IPS DF 6.9 (cell line): ENCODE measurements around the gene PIK3IP1.
"Not testable (repeated sequence)": the region's sequence is repeated elsewhere in the genome, so short reads cannot be mapped to it uniquely, and the experiment has no call there.

ENCODE experiments used
- DNase-seq: peaks from one replicate; pipeline ENCODE4 v3.0.0-alpha.2; 2013; ENCODE audit warnings: low read depth, low spot score
- H3K27ac ChIP-seq: one replicate; pipeline ENCODE4 v1.5.1; 2013; ENCODE audit warnings: low read length, control low read depth
- H3K27me3 ChIP-seq: 2 replicates; pipeline ENCODE4 v1.6.1; 2013; ENCODE audit warnings: mild to moderate bottlenecking, low read length; ENCODE audit not compliant: control insufficient read depth, insufficient read depth
- H3K36me3 ChIP-seq: 2 replicates; pipeline ENCODE4 v1.6.1; 2013; ENCODE audit warnings: low read length; ENCODE audit not compliant: control insufficient read depth, insufficient read depth
- H3K4me1 ChIP-seq: 2 replicates; pipeline ENCODE4 v1.6.1; 2013; ENCODE audit warnings: low read length; ENCODE audit not compliant: control insufficient read depth, insufficient read depth
- H3K4me3 ChIP-seq: 2 replicates; pipeline ENCODE4 v1.5.1; 2013; ENCODE audit warnings: mild to moderate bottlenecking, low read length
- H3K9me3 ChIP-seq: 2 replicates; pipeline ENCODE4 v1.6.1; 2013; ENCODE audit warnings: low read length, inconsistent platforms; ENCODE audit not compliant: control insufficient read depth, insufficient read depth
- WGBS: extraction: QIAGEN DNeasy Blood & Tissue Kit; methylation state at CpG from one replicate; pipeline ENCODE4 v1.1.7; 2013; ENCODE audit warnings: mixed read lengths, missing lambda C conversion rate; ENCODE audit not compliant: insufficient read length, insufficient coverage; 5-methylcytosine and 5-hydroxymethylcytosine counted together

Gene PIK3IP1

DNA sequence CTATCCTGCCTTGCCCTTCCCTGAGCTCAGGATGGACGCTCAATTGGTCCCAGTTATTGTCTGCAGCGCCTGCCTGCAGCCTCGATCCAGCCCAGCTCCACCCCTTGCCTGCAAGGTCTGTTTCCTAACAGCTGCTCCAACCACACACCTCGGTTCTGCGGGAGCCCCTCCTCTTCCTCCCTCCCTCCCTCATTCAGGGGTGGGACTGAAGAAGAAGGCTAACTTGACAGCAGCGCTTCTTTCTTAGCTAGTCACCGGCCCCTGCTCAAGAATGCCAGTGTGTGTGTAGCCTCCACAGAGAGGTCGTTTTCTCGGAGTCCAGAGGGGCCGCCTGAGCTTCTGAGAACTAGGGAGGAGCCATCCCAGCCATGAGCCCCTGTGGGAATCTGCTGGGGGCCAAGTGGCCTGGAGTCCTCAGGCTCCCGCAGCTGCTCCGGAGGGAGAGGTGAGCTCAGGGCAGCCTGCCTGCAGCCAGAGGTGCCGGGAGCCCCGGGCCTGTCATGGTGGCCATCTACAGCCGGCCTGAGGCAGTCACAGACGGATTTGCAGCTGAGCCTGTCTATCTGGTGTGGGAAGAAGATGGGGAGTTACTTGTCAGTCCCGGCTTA lies 44.0 kb downstream of the PIK3IP1 start:
- peaks cover 4% of the 10 kb centered on the region for H3K4me1 ChIP-seq
- no peaks in the 10 kb centered on the region for H3K9me3 ChIP-seq
- no peak for DNase-seq
- no peaks in the 10 kb centered on the region for H3K27me3 ChIP-seq
- no peaks in the 10 kb centered on the region for H3K36me3 ChIP-seq
- H3K4me3 ChIP-seq = no peak overlapping the region
- WGBS = no CpG with 5 or more reads among the region's 17 CpGs
- H3K27ac ChIP-seq = no peak overlapping the region

DNA sequence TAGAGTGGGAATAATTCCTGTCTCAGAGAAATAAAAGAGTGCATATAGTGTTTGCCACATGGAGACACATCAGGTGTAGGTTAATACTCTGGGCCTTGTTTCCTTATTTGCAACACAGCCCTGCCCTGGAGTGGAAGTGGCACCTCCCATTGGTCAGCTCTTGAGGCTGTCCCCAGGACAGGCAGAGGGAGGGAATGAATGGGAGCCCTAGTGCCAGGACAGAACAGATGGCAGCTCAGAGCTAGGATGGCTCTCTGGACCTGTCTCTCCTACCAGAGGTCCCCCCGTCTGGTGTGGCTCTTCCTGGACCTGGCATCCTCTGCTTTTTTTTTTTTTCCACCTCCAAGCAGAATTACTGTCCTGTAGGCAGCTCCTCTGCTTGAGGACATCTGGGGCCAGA lies 44.6 kb downstream of the PIK3IP1 start:
- peaks cover 4% of the 10 kb centered on the region for H3K4me1 ChIP-seq
- no peak overlapping the region for H3K4me3 ChIP-seq
- no peaks in the 10 kb centered on the region for H3K36me3 ChIP-seq
- DNase-seq = no peak
- H3K9me3 ChIP-seq = no peaks in the 10 kb centered on the region
- no CpG with 5 or more reads among the region's 1 CpG for WGBS
- H3K27ac ChIP-seq = no peak overlapping the region
- no peaks in the 10 kb centered on the region for H3K27me3 ChIP-seq

DNA sequence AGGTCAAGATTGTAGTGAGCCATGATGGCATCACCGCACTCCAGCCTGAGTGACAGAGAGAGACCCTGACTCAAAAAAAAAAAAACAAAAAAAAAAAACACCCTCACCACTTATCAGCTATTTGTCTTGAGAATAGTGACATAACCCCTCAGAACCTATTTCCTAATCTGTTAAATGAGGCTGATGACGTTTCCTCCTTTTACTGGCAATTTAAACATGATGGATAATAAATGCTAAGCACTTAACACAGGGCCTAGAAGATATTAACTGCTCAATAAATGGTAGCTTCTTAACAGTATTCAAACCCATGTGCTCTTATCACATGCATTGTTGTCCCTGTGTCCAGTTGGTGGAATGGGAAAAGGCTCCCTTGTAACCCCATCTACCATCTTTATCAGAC lies 45.6 kb downstream of the PIK3IP1 start:
- no peak for DNase-seq
- no peak overlapping the region for H3K4me3 ChIP-seq
- no CpG with 5 or more reads among the region's 2 CpGs for WGBS
- no peaks in the 10 kb centered on the region for H3K9me3 ChIP-seq
- no peaks in the 10 kb centered on the region for H3K36me3 ChIP-seq
- peaks cover 4% of the 10 kb centered on the region for H3K4me1 ChIP-seq
- no peaks in the 10 kb centered on the region for H3K27me3 ChIP-seq
- no peak overlapping the region for H3K27ac ChIP-seq

DNA sequence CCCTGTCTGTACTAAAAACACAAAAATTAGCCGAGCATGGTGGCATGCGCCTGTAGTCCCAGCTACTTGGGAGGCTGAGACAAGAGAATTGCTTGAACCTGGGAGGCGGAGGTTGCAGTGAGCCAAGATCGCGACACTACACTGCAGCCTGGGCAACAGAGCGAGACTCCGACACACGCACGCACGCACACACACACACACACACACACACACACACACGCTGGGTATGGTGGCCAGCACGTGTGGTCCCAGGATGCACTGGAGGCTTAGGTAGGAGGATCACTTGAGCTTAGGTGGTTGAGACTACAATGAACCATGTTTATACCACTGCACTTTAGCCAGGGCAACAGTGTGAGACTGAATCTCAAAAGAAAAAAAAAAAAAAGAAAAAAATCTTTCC lies 46.3 kb downstream of the PIK3IP1 start:
- H3K27ac ChIP-seq, H3K4me1 ChIP-seq, H3K27me3 ChIP-seq, DNase-seq, H3K36me3 ChIP-seq, H3K4me3 ChIP-seq, H3K9me3 ChIP-seq: not testable (repeated sequence)
- no CpG with 5 or more reads among the region's 12 CpGs for WGBS

- no peak for DNase-seq
- H3K9me3 ChIP-seq = no peaks in the 10 kb centered on the region
- H3K4me3 ChIP-seq = no peak overlapping the region
- peaks cover 5% of the 10 kb centered on the region for H3K4me1 ChIP-seq
- H3K36me3 ChIP-seq = no peaks in the 10 kb centered on the region
- no peak overlapping the region for H3K27ac ChIP-seq
- no peaks in the 10 kb centered on the region for H3K27me3 ChIP-seq
- no CpG with 5 or more reads among the region's 7 CpGs for WGBS
Measured at GRCh38 chr22:31244943-31245451, 47.3 kb downstream of the PIK3IP1 start.

DNA sequence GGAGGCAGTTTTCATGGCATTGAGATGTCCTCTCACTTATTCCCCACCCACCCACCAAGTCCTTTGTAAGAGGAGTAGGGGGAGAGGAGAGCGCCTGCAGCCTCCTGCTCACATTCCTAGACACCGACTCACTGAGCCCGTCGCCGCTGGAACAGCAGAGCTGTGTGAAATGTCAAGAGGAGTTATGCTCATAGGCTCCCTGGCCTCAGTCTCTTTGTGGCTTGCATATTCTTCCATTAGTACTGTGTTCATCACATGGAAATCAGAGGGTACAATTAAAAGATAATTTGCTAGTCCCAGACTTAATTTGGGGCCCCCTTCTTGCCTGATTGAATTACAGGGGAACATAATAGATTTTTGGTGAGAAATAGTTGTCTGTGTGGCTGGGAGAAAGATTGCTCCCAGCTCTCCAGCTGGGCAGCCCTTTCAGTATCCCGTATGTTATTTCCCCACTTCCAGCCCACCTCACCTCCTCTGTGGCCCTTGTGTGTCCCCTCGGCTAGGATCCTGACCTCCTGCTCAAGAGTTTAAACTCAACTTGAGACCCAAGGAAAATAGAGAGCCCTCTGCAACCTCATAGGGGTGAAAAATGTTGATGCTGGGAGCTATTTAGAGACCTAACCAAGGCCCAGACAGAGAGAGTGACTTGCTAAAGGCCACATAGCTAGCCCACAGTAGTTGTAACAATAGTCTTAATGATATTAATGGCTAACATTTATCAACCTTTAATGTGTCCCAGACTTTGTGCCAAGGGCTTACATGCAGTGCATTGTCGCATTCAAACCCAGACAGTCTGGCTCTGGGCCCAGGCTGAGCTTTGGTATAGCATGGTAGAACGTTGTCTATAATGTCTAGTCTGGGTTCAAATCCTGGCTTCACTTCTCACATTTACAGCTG lies 48.0 kb downstream of the PIK3IP1 start:
- no CpG with 5 or more reads among the region's 9 CpGs for WGBS
- Histone ChIP-seq H3K4me1 (peaks cover 6% of the 10 kb centered on the region), H3K36me3 (no peaks in the 10 kb centered on the region), H3K27me3 (no peaks in the 10 kb centered on the region), H3K4me3 (no peak overlapping the region), H3K27ac (no peak overlapping the region), H3K9me3 (no peaks in the 10 kb centered on the region)
- DNase-seq = no peak

- no CpG with 5 or more reads among the region's 5 CpGs for WGBS
- DNase-seq = no peak
- Histone ChIP-seq H3K4me3 (no peak overlapping the region), H3K27me3 (no peaks in the 10 kb centered on the region), H3K36me3 (no peaks in the 10 kb centered on the region), H3K9me3 (no peaks in the 10 kb centered on the region), H3K4me1 (peaks cover 7% of the 10 kb centered on the region), H3K27ac (no peak overlapping the region)
Measured at GRCh38 chr22:31243339-31244045, 48.8 kb downstream of the PIK3IP1 start.

DNA sequence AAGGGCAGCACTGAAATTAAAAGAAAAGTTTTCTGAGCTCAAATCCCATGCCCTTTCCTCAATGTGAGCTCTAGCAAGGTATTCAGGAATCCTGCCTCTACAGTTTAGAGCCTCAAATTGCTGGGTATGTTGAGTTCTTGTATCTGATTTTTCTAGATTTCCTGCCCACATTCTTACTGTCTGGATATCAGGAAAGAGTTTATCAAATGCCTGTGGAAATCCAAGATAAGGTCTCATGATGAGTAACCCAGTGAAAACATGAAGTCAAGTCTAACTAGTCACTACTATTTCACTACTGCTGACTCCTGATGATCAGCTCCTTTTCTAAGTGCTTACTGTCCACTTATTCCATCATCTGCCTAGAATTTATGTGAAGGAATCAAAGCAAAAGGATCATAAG lies 50.4 kb downstream of the PIK3IP1 start:
- Histone ChIP-seq H3K27me3 (no peaks in the 10 kb centered on the region), H3K4me1 (peaks cover 7% of the 10 kb centered on the region), H3K27ac (no peak overlapping the region), H3K4me3 (no peak overlapping the region), H3K36me3 (no peaks in the 10 kb centered on the region), H3K9me3 (no peaks in the 10 kb centered on the region)
- no peak for DNase-seq

DNA sequence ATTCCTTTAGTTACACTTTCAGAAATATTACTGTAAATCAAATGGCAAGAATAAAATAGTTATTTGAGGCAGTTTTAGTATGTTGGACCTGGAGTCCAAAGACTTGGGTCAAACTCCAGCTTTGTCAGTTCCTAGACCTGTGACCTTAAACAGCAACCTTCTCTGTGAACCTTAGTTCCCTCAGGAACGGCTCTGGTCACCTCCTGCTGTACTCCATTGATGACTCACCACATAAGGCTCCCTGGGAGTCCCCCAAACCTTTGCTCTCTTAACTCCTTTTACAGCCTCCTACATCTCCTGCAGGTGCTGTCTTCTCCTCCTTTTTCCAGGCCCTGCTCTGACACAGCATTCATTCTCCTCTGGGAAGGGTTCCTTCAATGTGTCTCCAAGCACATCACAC lies 51.1 kb downstream of the PIK3IP1 start:
- Histone ChIP-seq H3K27ac (no peak overlapping the region), H3K4me1 (peaks cover 7% of the 10 kb centered on the region), H3K36me3 (no peaks in the 10 kb centered on the region), H3K27me3 (no peaks in the 10 kb centered on the region), H3K4me3 (no peak overlapping the region), H3K9me3 (no peaks in the 10 kb centered on the region)
- no peak for DNase-seq
- WGBS = no CpG with 5 or more reads among the region's 1 CpG

GRCh38 chr22:31239771-31240370 lies 52.4 kb downstream of the PIK3IP1 start:
- peaks cover 7% of the 10 kb centered on the region for H3K4me1 ChIP-seq
- DNase-seq = no peak
- H3K9me3 ChIP-seq = no peaks in the 10 kb centered on the region
- H3K27ac ChIP-seq = no peak overlapping the region
- no peaks in the 10 kb centered on the region for H3K27me3 ChIP-seq
- WGBS = no CpG with 5 or more reads among the region's 6 CpGs
- no peak overlapping the region for H3K4me3 ChIP-seq
- no peaks in the 10 kb centered on the region for H3K36me3 ChIP-seq
